Testis (tissue), 2 donors: ENCODE data around the gene NMRAL1.

Experiments
- POLR2A ChIP-seq: fragments of 450-650 bp; IDR thresholded peaks from one replicate; pipeline ENCODE4 v1.6.1; 2017; ENCODE audit warnings: antibody characterized with exemption, mild to moderate bottlenecking, moderate library complexity
- TF ChIP-seq, protein P1 (sequence below), 3 experiments: fragments of 450-650 bp in 2 of 3; fragments of 200-600 bp in 1 of 3; sonication (generic) in 1 of 3; IDR thresholded peaks; one replicate each; pipeline ENCODE4 v1.5.1; 2016 to 2019; ENCODE audit warnings: antibody characterized with exemption in 3 of 3, mild to moderate bottlenecking in 2 of 3, moderate library complexity in 1 of 3

DNA sequence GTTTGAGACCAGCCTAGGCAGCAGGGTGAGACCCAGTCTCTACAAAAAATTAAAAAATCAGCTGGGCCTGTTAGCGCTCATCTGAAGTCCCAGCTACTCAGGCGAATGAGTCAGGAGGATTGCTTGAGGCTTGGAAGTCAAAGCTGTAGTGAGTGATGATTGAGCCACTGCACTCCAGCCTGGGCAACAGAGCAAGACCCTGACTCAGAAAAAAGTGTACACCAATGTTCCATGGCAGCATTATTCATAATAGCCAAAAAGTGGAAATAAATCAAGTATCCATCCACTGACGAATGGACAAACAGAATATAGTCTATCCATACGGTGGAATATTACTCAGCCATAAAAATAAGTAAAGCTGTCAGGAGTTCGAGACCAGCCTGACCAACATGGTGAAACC lies 2.6 kb downstream of the NMRAL1 start:
- TF ChIP-seq, protein P1, sequence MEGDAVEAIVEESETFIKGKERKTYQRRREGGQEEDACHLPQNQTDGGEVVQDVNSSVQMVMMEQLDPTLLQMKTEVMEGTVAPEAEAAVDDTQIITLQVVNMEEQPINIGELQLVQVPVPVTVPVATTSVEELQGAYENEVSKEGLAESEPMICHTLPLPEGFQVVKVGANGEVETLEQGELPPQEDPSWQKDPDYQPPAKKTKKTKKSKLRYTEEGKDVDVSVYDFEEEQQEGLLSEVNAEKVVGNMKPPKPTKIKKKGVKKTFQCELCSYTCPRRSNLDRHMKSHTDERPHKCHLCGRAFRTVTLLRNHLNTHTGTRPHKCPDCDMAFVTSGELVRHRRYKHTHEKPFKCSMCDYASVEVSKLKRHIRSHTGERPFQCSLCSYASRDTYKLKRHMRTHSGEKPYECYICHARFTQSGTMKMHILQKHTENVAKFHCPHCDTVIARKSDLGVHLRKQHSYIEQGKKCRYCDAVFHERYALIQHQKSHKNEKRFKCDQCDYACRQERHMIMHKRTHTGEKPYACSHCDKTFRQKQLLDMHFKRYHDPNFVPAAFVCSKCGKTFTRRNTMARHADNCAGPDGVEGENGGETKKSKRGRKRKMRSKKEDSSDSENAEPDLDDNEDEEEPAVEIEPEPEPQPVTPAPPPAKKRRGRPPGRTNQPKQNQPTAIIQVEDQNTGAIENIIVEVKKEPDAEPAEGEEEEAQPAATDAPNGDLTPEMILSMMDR (IDR thresholded peaks at IDR 0.05), result no peak
- no peak for TF ChIP-seq POLR2A
